Upper lobe of left lung (tissue), 4 donors: ENCODE data around the gene DGKG.

Experiments used
- EP300 ChIP-seq, 4 donors: sonication (generic); formaldehyde crosslinking; IDR thresholded peaks; one replicate each; pipeline ENCODE4 v1.5.1; 2017; ENCODE audit warnings: antibody characterized with exemption in 4 of 4, control low read depth in 2 of 4
- POLR2A ChIP-seq, 4 donors: fragments of 450-650 bp; IDR thresholded peaks; one replicate each; pipeline ENCODE4 v1.5.1; 2016 to 2017; ENCODE audit warnings: antibody characterized with exemption in 4 of 4, mild to moderate bottlenecking in 2 of 4
- POLR2AphosphoS5 ChIP-seq, 2 donors: sonication (generic); formaldehyde crosslinking; IDR thresholded peaks; one replicate each; pipeline ENCODE4 v1.5.1; 2017; ENCODE audit warnings: antibody characterized with exemption in 2 of 2
- TF ChIP-seq, protein P1 (sequence below), 6 experiments: fragments of 450-650 bp in 4 of 6; fragments of 200-600 bp in 2 of 6; sonication (generic) in 2 of 6; IDR thresholded peaks; one replicate each; pipeline ENCODE4 v1.5.1; 2016 to 2019; ENCODE audit warnings: antibody characterized with exemption in 6 of 6

DNA sequence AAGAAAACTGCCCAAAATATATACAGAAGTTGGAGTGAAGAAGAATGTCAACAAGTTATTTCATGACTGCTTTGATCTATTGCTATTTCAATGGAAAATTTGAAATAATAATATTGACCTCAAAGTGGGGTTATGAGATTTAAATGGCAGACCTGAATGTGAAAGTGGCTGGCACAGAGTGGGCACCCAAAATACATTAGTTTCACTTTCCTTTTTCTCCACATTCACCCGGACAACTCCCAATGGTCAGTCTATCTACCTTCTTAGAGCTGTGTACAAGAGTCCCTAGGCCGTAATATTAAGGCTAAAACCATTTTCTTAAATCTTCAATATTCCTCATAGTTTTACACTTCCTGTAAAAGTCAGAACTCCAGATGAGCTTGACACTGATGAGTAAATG lies 191.5 kb downstream of the DGKG start:
- TF ChIP-seq, protein P1, sequence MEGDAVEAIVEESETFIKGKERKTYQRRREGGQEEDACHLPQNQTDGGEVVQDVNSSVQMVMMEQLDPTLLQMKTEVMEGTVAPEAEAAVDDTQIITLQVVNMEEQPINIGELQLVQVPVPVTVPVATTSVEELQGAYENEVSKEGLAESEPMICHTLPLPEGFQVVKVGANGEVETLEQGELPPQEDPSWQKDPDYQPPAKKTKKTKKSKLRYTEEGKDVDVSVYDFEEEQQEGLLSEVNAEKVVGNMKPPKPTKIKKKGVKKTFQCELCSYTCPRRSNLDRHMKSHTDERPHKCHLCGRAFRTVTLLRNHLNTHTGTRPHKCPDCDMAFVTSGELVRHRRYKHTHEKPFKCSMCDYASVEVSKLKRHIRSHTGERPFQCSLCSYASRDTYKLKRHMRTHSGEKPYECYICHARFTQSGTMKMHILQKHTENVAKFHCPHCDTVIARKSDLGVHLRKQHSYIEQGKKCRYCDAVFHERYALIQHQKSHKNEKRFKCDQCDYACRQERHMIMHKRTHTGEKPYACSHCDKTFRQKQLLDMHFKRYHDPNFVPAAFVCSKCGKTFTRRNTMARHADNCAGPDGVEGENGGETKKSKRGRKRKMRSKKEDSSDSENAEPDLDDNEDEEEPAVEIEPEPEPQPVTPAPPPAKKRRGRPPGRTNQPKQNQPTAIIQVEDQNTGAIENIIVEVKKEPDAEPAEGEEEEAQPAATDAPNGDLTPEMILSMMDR (IDR thresholded peaks at IDR 0.05): no peak
- TF ChIP-seq EP300 (IDR thresholded peaks at IDR 0.05): no peak
- no peak for TF ChIP-seq POLR2AphosphoS5 (IDR thresholded peaks at IDR 0.05)
- TF ChIP-seq POLR2A (IDR thresholded peaks at IDR 0.05): no peak
